Keratinocyte (primary cell): ENCODE results near the gene TKFC. TPM values are rescaled to one million over a fixed set of nuclear protein-coding genes. Genes with fewer than 3 reads are reported as not detected.

Experiments used
- DNase-seq: peaks from one replicate; pipeline ENCODE4 v3.0.0-alpha.2; 2011; ENCODE audit warnings: low read depth, missing footprints, low spot score
- FAIRE-seq: peaks from 2 replicates; lab custom pipeline; 2011; peaks lifted over from hg19 to GRCh38; lab: Jason Lieb, UNC
- H2AFZ ChIP-seq: 2 replicates; pipeline ENCODE4 v1.6.0; 2012; ENCODE audit warnings: low read length, control low read depth, inconsistent platforms; ENCODE audit not compliant: control insufficient read depth
- H3K27ac ChIP-seq: 2 replicates; pipeline ENCODE4 v1.5.1; 2011; ENCODE audit warnings: low read length; ENCODE audit not compliant: control insufficient read depth, insufficient read depth
- H3K27me3 ChIP-seq: 3 replicates; pipeline ENCODE4 v1.6.0; 2011; ENCODE audit warnings: low read length; ENCODE audit not compliant: control insufficient read depth, insufficient read depth; ENCODE audit errors: extremely low read depth
- H3K36me3 ChIP-seq, 2 experiments: 2 replicates in 1 of 2; 3 replicates in 1 of 2; pipeline ENCODE4 v1.5.1; 2011; ENCODE audit warnings: low read length in 2 of 2, mild to moderate bottlenecking in 1 of 2; ENCODE audit not compliant: control insufficient read depth in 2 of 2, insufficient read depth in 2 of 2; ENCODE audit errors: extremely low read depth in 1 of 2
- H3K4me1 ChIP-seq: 3 replicates; pipeline ENCODE4 v1.5.1; 2011; ENCODE audit warnings: low read length; ENCODE audit not compliant: control insufficient read depth, insufficient read depth; ENCODE audit errors: extremely low read depth
- H3K4me2 ChIP-seq: 3 replicates; pipeline ENCODE4 v1.6.0; 2011; ENCODE audit warnings: low read depth, low read length; ENCODE audit not compliant: control insufficient read depth, insufficient read depth; ENCODE audit errors: extremely low read depth
- H3K4me3 ChIP-seq, 3 experiments: fragments of 200-600 bp in 1 of 3; sonication (generic) in 1 of 3; 2 replicates in 2 of 3; 3 replicates in 1 of 3; pipeline ENCODE4 v1.5.1; 2011 to 2016; ENCODE audit warnings: low read length in 3 of 3, mild to moderate bottlenecking in 3 of 3, control low read depth in 2 of 3, inconsistent platforms in 1 of 3, low read depth in 1 of 3, mixed read lengths in 1 of 3, mixed run types in 1 of 3, moderate library complexity in 1 of 3; ENCODE audit not compliant: control insufficient read depth in 2 of 3, insufficient read depth in 2 of 3; ENCODE audit errors: extremely low read depth in 1 of 3
- H3K79me2 ChIP-seq: 2 replicates; pipeline ENCODE4 v1.6.0; 2012; ENCODE audit warnings: low read length; ENCODE audit not compliant: control insufficient read depth, insufficient read depth
- H3K9ac ChIP-seq: 3 replicates; pipeline ENCODE4 v1.6.0; 2011; ENCODE audit warnings: low read length; ENCODE audit not compliant: control insufficient read depth, insufficient read depth; ENCODE audit errors: extremely low read depth
- H3K9me1 ChIP-seq: 3 replicates; pipeline ENCODE4 v1.6.0; 2011; ENCODE audit warnings: low read length; ENCODE audit not compliant: control insufficient read depth, insufficient read depth; ENCODE audit errors: extremely low read depth
- H3K9me3 ChIP-seq: 2 replicates; pipeline ENCODE4 v1.5.1; 2012; ENCODE audit warnings: low read depth, low read length; ENCODE audit not compliant: control insufficient read depth
- H4K20me1 ChIP-seq: 3 replicates; pipeline ENCODE4 v1.6.0; 2011; ENCODE audit warnings: low read length; ENCODE audit not compliant: control insufficient read depth, insufficient read depth; ENCODE audit errors: extremely low read depth
- CTCF ChIP-seq, 3 experiments: IDR thresholded peaks in 1 of 3; conservative IDR thresholded peaks in 1 of 3; optimal IDR thresholded peaks in 1 of 3; 2 replicates in 2 of 3; 3 replicates in 1 of 3; pipeline versions ENCODE3 to v1.5.1; 2011; ENCODE audit warnings: low read length in 3 of 3, mild to moderate bottlenecking in 3 of 3, moderate library complexity in 2 of 3, control low read depth in 1 of 3, inconsistent platforms in 1 of 3; ENCODE audit not compliant: insufficient read depth in 2 of 3; ENCODE audit errors: extremely low read depth in 1 of 3
- EZH2 ChIP-seq: IDR thresholded peaks from one replicate; pipeline ENCODE4 v1.6.1; 2012; ENCODE audit warnings: inconsistent platforms, mild to moderate bottlenecking, low read length, moderate library complexity
- dilution Hi-C: fragments of 300-500 bp; cut with MboI; formaldehyde crosslinking; loops from one replicate; pipeline ENCODE4 v1.7.0; 2020; ENCODE audit warnings: low sequenced_read_pairs; ENCODE audit not compliant: extremely low pct_ligation_motif_present
- polyA plus RNA-seq, 5 experiments: library from polyadenylated mRNA; depleted of rRNA in 3 of 5; stranded (reverse) in 3 of 5; stranded (forward) in 1 of 5; unstranded in 1 of 5; fragments of >200 nt; gene quantifications; 1 replicate in 1 of 5; 2 replicates in 3 of 5; 3 replicates in 1 of 5; pipeline versions ENCODE4 v1.2.1 to v1.2.3, GENCODE V29; 2011 to 2012; ENCODE audit warnings: missing spikeins in 2 of 5, low read depth in 1 of 5, low replicate concordance in 1 of 5

TKFC gene
- polyA plus RNA-seq, 1 donor (not counting 4 experiments of a cell fraction or from before 2014, with no cell fraction given): 15.4 TPM

GRCh38 chr11:61392981-61393595 is 60.1 kb downstream of the TKFC start:
- Histone ChIP-seq H3K36me3 (peaks cover 4% of the 10 kb centered on the region in 2 experiments), H3K79me2 (no peaks in the 10 kb centered on the region), H3K4me2 (peak overlapping the region; percentile 95), H3K27me3 (no peaks in the 10 kb centered on the region), H2AFZ (peak overlapping the region; percentile 99), H4K20me1 (no peaks in the 10 kb centered on the region), H3K4me3 (peak overlapping the region; percentile 58 to 90 (median 77)), H3K4me1 (peaks cover 27% of the 10 kb centered on the region), H3K27ac (peak overlapping the region; percentile 72), H3K9ac (peak overlapping the region; percentile 84), H3K9me3 (no peaks in the 10 kb centered on the region), H3K9me1 (no peaks in the 10 kb centered on the region)
- dilution Hi-C loops: no loop called here
- DNase-seq (no peak), FAIRE-seq (no peak)
- TF ChIP-seq CTCF (optimal IDR thresholded peaks at IDR 0.05 in 1 of 3, IDR thresholded peaks at IDR 0.05 in 1 of 3, conservative IDR thresholded peaks at IDR 0.05 in 1 of 3; ENCODE audit: extremely low read depth in 1 of 3, insufficient read depth in 2 of 3, low read length in 3 of 3): peak; percentile 8 to 40 (median 38)
- no peak for TF ChIP-seq EZH2

Other genes starting within 250 kb of the TKFC start
- gene CD5, start 230.7 kb upstream of the TKFC start, polyA plus RNA-seq: not detected in 3 replicates
- 5.7 to 9.5 TPM (median 8.0 TPM) in 3 replicates for gene VPS37C, start 171.8 kb upstream of the TKFC start, polyA plus RNA-seq
- gene PGA3, start 129.7 kb upstream of the TKFC start, polyA plus RNA-seq: not detected in 3 replicates
- gene PGA4, start 110.9 kb upstream of the TKFC start, polyA plus RNA-seq: not detected in 3 replicates
- not detected in 3 replicates for gene PGA5, start 92.1 kb upstream of the TKFC start, polyA plus RNA-seq
- gene VWCE, start 37.9 kb upstream of the TKFC start, polyA plus RNA-seq: 0.14 to 0.82 TPM (median 0.30 TPM) in 3 replicates
- gene DDB1, start 123 bp upstream of the TKFC start, polyA plus RNA-seq: 187 to 236 TPM (median 212 TPM) in 3 replicates
- gene CYB561A3, start 28.7 kb downstream of the TKFC start, polyA plus RNA-seq: 42.3 to 124 TPM (median 62.3 TPM) in 3 replicates
- 66.1 to 118 TPM (median 85.4 TPM) in 3 replicates for gene TMEM138, start 29.1 kb downstream of the TKFC start, polyA plus RNA-seq
- gene TMEM216, start 59.4 kb downstream of the TKFC start, polyA plus RNA-seq: 14.4 to 22.4 TPM (median 17.2 TPM) in 3 replicates
- gene CPSF7, start 96.7 kb downstream of the TKFC start, polyA plus RNA-seq: 24.6 to 60.6 TPM (median 34.5 TPM) in 3 replicates
- gene SDHAF2, start 96.9 kb downstream of the TKFC start, polyA plus RNA-seq: 55.1 to 71.3 TPM (median 56.4 TPM) in 3 replicates
- gene LRRC10B, start 175.5 kb downstream of the TKFC start, polyA plus RNA-seq: not detected in 3 replicates
- gene SYT7, start 247.8 kb downstream of the TKFC start, polyA plus RNA-seq: 2.0 to 4.4 TPM (median 2.6 TPM) in 3 replicates